ENCODE data around the gene TSPAN31.

- no peak for TF ChIP-seq POLR2A (IDR thresholded peaks at IDR 0.05; ENCODE audit: low read depth, low read length)
- TF ChIP-seq POLR2AphosphoS5 (IDR thresholded peaks at IDR 0.05; ENCODE audit: low read depth, low read length) = no peak
- TF ChIP-seq TAF1 (IDR thresholded peaks at IDR 0.05; ENCODE audit: low read depth, low read length) = no peak
- no peak for TF ChIP-seq POU2F2 (IDR thresholded peaks at IDR 0.05; ENCODE audit: low read depth, low read length)
- no peak for TF ChIP-seq SPI1 (IDR thresholded peaks at IDR 0.05; ENCODE audit: low read depth, low read length)
Measured at GRCh38 chr12:57796996-57797395, 52.2 kb downstream of the TSPAN31 start.
